ENCODE data around the gene BHMT. TPM values are rescaled to one million over a fixed set of nuclear protein-coding genes. Genes with fewer than 3 reads are reported as not detected.

Gene BHMT
- total RNA-seq, 2 experiments from 2014 or later: not detected

DNA sequence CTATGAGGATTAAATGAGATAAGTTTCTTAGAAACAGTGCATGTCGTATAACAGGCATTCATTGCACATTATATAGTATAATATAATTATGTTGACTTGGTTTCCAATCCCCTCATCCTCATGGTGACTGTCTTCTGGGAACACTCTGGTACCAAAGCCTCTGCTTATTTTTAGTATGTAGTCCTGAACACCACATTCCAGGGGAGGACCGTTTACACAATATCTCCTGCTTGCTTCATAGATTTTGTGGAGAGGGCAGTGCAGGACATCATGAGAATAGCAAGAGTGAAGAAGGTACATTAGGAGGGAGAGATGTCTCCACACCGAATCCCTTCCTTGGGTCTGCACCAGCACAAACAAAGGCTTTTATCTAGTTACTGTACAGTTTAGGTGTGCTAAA lies 20.5 kb upstream of the BHMT start:
- no peak overlapping the region for H3K4me3 Mint-ChIP-seq
- Histone ChIP-seq H3K9me3 (ENCODE audit: control insufficient read depth in 1 of 2, insufficient read depth in 1 of 2, low read length in 2 of 2) (no peaks in the 10 kb centered on the region), H3K4me3 (ENCODE audit: low read length) (no peak overlapping the region), H3K4me1 (ENCODE audit: insufficient read depth, low read length) (no peaks in the 10 kb centered on the region), H3K27me3 (ENCODE audit: control insufficient read depth in 1 of 2, insufficient read depth in 2 of 2, low read length in 2 of 2) (peaks cover 0 to 3% of the 10 kb centered on the region in 2 experiments), H3K27ac (ENCODE audit: low read depth in 1 of 2, low read length in 2 of 2) (no peak overlapping the region), H3K36me3 (ENCODE audit: insufficient read depth, low read length) (no peaks in the 10 kb centered on the region)
- H3K9me3 Mint-ChIP-seq: no peaks in the 10 kb centered on the region
- DNase-seq: no peak
- ChIA-PET CTCF (no interaction called here), POLR2A (no interaction called here)
- peaks cover 16% of the 10 kb centered on the region for H3K27me3 Mint-ChIP-seq
- H3K27ac Mint-ChIP-seq: no peak overlapping the region
- TF ChIP-seq, protein P1, sequence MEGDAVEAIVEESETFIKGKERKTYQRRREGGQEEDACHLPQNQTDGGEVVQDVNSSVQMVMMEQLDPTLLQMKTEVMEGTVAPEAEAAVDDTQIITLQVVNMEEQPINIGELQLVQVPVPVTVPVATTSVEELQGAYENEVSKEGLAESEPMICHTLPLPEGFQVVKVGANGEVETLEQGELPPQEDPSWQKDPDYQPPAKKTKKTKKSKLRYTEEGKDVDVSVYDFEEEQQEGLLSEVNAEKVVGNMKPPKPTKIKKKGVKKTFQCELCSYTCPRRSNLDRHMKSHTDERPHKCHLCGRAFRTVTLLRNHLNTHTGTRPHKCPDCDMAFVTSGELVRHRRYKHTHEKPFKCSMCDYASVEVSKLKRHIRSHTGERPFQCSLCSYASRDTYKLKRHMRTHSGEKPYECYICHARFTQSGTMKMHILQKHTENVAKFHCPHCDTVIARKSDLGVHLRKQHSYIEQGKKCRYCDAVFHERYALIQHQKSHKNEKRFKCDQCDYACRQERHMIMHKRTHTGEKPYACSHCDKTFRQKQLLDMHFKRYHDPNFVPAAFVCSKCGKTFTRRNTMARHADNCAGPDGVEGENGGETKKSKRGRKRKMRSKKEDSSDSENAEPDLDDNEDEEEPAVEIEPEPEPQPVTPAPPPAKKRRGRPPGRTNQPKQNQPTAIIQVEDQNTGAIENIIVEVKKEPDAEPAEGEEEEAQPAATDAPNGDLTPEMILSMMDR (IDR thresholded peaks at IDR 0.05): no peak
- intact Hi-C loops (cut with DNase I, micrococcal nuclease): no loop called here
- no peaks in the 10 kb centered on the region for H3K4me1 Mint-ChIP-seq (ENCODE audit: low read depth)
- no peaks in the 10 kb centered on the region for H3K36me3 Mint-ChIP-seq (ENCODE audit: low read depth)
- no peak for ATAC-seq (ENCODE audit: poor library complexity)

- Histone ChIP-seq H3K27ac (ENCODE audit: low read depth in 1 of 2, low read length in 2 of 2) (no peak overlapping the region), H3K9me3 (ENCODE audit: control insufficient read depth in 1 of 2, insufficient read depth in 1 of 2, low read length in 2 of 2) (no peaks in the 10 kb centered on the region)
Observed at GRCh38 chr5:79093762-79094161, 17.8 kb upstream of the BHMT start.

DNA sequence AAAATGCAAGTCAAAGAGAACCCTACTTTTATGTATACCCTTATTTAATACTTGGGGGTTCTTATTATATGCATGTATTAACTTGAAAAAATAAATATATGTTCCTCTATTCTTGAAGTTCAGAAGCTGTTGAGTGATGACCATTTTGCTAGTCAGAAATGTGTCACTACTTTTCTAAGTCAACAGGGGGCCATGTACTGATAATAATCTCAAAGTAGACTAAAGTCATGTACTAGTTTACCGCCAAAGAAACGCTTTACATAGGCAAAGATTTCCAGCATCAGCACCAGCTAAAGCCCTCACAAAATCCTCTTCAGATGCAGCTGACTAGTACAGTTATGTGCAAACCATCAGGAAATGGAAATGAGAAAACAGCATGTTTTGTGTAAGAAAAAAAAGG lies 5.7 kb upstream of the BHMT start:
- Mint-ChIP-seq H3K4me3 (no peak overlapping the region), H3K27me3 (peaks cover 72% of the 10 kb centered on the region), H3K27ac (no peak overlapping the region), H3K36me3 (ENCODE audit: low read depth) (no peaks in the 10 kb centered on the region), H3K4me1 (ENCODE audit: low read depth) (no peaks in the 10 kb centered on the region), H3K9me3 (no peaks in the 10 kb centered on the region)
- Histone ChIP-seq H3K36me3 (ENCODE audit: insufficient read depth, low read length) (no peaks in the 10 kb centered on the region), H3K4me1 (ENCODE audit: insufficient read depth, low read length) (no peaks in the 10 kb centered on the region), H3K27me3 (ENCODE audit: control insufficient read depth in 1 of 2, insufficient read depth in 2 of 2, low read length in 2 of 2) (peaks cover 12 to 37% of the 10 kb centered on the region in 2 experiments), H3K9me3 (ENCODE audit: control insufficient read depth in 1 of 2, insufficient read depth in 1 of 2, low read length in 2 of 2) (no peaks in the 10 kb centered on the region), H3K27ac (ENCODE audit: low read depth in 1 of 2, low read length in 2 of 2) (no peak overlapping the region), H3K4me3 (ENCODE audit: low read length) (no peak overlapping the region)
- TF ChIP-seq, protein P1 (IDR thresholded peaks at IDR 0.05): no peak
- DNase-seq (no peak), ATAC-seq (ENCODE audit: poor library complexity) (no peak)
- ChIA-PET POLR2A (no interaction called here), CTCF (interaction anchor here (2.2 kb wide), 1 partner anchor 27 kb away, joined by 5 read pairs; no protein-coding TSS in a partner anchor)
- intact Hi-C loops (cut with DNase I, micrococcal nuclease): loop anchor here in 1 of 2 experiments (5.0 kb wide), 1 partner anchor 129 kb away; no protein-coding TSS in a partner anchor

More at GRCh38 chr5:79093762-79094161, 17.8 kb upstream of the BHMT start:
- H3K4me3 ChIP-seq (ENCODE audit: low read length): no peak overlapping the region
- peaks cover 16% of the 10 kb centered on the region for H3K27me3 Mint-ChIP-seq
- H3K36me3 Mint-ChIP-seq (ENCODE audit: low read depth): no peaks in the 10 kb centered on the region
- DNase-seq (no peak), ATAC-seq (ENCODE audit: poor library complexity) (no peak)
- no peaks in the 10 kb centered on the region for H3K4me1 Mint-ChIP-seq (ENCODE audit: low read depth)
- H3K4me1 ChIP-seq (ENCODE audit: insufficient read depth, low read length): no peaks in the 10 kb centered on the region
- ChIA-PET POLR2A (no interaction called here), CTCF (no interaction called here)
- H3K27ac Mint-ChIP-seq: no peak overlapping the region
- H3K27me3 ChIP-seq (ENCODE audit: control insufficient read depth in 1 of 2, insufficient read depth in 2 of 2, low read length in 2 of 2): peaks cover 0 to 3% of the 10 kb centered on the region in 2 experiments
- TF ChIP-seq, protein P1 (IDR thresholded peaks at IDR 0.05): no peak
- H3K36me3 ChIP-seq (ENCODE audit: insufficient read depth, low read length): no peaks in the 10 kb centered on the region
- H3K4me3 Mint-ChIP-seq: no peak overlapping the region
- no peaks in the 10 kb centered on the region for H3K9me3 Mint-ChIP-seq
- intact Hi-C loops (cut with DNase I, micrococcal nuclease): no loop called here
